RWPE2 (cell line): ENCODE data around the gene SNX10.
"Not testable (repeated sequence)": the region's sequence is repeated elsewhere in the genome, so short reads cannot be mapped to it uniquely, and the experiment has no call there.

Source experiments
- ATAC-seq: fragments of 200-7000 bp; cut with Tn5 transposase; 3 replicates; pipeline ENCODE4 v1.9.1; 2021; ENCODE audit warnings: low read depth
- DNase-seq: peaks from one replicate; pipeline ENCODE4 v3.0.0-alpha.2; 2020; ENCODE audit warnings: low spot score
- H3K27ac ChIP-seq: fragments of 450-650 bp; 2 replicates; pipeline ENCODE4 v1.5.1; 2017; ENCODE audit warnings: mild to moderate bottlenecking; ENCODE audit not compliant: poor library complexity, severe bottlenecking
- H3K27me3 ChIP-seq: fragments of 250-450 bp; sonication (Bioruptor Pico); 2 replicates; pipeline ENCODE4 v1.5.1; 2021; ENCODE audit warnings: mild to moderate bottlenecking, moderate library complexity; ENCODE audit not compliant: insufficient read depth, poor library complexity, severe bottlenecking
- H3K36me3 ChIP-seq: fragments of 250-450 bp; sonication (Bioruptor Pico); 2 replicates; pipeline ENCODE4 v1.5.1; 2020; ENCODE audit warnings: low read depth, mild to moderate bottlenecking, moderate library complexity
- H3K4me1 ChIP-seq: fragments of 250-450 bp; sonication (Bioruptor Pico); 2 replicates; pipeline ENCODE4 v1.5.1; 2021; ENCODE audit warnings: mild to moderate bottlenecking, moderate library complexity; ENCODE audit not compliant: insufficient read depth, poor library complexity, severe bottlenecking
- H3K4me3 ChIP-seq: fragments of 250-450 bp; sonication (Bioruptor Pico); 2 replicates; pipeline ENCODE4 v1.5.1; 2021; ENCODE audit warnings: mild to moderate bottlenecking, moderate library complexity; ENCODE audit not compliant: severe bottlenecking
- H3K9me3 ChIP-seq: fragments of 250-450 bp; sonication (Bioruptor Pico); 2 replicates; pipeline ENCODE4 v1.5.1; 2021; ENCODE audit warnings: mild to moderate bottlenecking, moderate library complexity; ENCODE audit not compliant: severe bottlenecking
- TF ChIP-seq, protein P1 (sequence below): fragments of 450-650 bp; IDR thresholded peaks from one replicate; pipeline ENCODE4 v1.5.1; 2017; ENCODE audit warnings: mild to moderate bottlenecking, moderate library complexity; ENCODE audit not compliant: poor library complexity, severe bottlenecking

Gene SNX10, protein sequence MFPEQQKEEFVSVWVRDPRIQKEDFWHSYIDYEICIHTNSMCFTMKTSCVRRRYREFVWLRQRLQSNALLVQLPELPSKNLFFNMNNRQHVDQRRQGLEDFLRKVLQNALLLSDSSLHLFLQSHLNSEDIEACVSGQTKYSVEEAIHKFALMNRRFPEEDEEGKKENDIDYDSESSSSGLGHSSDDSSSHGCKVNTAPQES

DNA sequence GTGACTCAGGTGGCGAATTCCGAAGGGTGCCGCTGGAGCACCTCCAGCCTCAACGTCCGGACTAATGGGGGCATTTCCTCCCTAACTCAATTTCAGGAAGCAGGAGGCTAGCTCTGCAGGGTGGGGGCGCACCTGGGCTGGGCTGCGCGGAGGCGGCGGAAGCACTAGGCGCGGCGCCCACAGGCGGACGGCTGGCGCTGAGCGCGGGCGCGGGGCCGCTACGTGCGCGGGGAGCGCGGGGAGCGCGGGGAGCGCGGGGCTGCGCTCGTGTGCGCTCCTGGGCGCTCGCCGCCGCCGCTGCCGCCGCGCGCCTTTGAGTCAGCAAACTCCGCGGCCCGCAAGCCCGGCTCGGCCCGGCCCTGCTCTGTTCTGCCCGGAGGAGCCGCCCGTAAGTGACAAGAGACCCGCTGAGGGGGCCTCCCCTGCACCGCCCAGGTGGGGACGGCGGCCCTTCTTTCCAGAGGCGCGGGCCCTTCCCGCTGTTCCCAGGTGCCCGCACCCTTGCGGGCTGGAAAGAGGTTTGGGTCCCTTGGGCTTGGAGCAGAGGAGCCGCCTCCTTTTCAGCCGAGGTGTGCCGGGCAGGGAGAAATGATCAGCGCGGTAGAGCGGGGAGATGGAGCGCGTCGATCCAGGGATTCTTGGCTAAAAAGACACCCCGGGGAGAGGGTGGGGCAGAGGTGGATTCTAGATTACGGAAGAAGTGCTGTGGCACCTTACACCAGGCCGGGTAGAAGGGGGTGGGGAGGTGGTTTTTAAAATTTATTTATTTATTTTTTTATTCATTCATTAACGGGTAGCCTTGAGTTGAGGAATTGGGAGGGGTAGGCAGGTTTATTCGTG lies at the start of gene SNX10:
SNX10 (plus strand) TSS at position 164 of the 840 bp plus-strand sequence. CDS start 54,581 bp downstream, outside the sequence.
- Histone ChIP-seq H3K36me3 (no peaks in the 10 kb centered on the region), H3K9me3 (no peaks in the 10 kb centered on the region), H3K4me1 (peaks cover 3% of the 10 kb centered on the region), H3K4me3 (peak within 1 kb of the TSS; percentile 73), H3K27me3 (no peaks in the 10 kb centered on the region), H3K27ac (no peak within 1 kb of the TSS)
- no peak for DNase-seq
- TF ChIP-seq, protein P1, sequence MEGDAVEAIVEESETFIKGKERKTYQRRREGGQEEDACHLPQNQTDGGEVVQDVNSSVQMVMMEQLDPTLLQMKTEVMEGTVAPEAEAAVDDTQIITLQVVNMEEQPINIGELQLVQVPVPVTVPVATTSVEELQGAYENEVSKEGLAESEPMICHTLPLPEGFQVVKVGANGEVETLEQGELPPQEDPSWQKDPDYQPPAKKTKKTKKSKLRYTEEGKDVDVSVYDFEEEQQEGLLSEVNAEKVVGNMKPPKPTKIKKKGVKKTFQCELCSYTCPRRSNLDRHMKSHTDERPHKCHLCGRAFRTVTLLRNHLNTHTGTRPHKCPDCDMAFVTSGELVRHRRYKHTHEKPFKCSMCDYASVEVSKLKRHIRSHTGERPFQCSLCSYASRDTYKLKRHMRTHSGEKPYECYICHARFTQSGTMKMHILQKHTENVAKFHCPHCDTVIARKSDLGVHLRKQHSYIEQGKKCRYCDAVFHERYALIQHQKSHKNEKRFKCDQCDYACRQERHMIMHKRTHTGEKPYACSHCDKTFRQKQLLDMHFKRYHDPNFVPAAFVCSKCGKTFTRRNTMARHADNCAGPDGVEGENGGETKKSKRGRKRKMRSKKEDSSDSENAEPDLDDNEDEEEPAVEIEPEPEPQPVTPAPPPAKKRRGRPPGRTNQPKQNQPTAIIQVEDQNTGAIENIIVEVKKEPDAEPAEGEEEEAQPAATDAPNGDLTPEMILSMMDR, result peak; percentile 64
- ATAC-seq, result peak; percentile 90

DNA sequence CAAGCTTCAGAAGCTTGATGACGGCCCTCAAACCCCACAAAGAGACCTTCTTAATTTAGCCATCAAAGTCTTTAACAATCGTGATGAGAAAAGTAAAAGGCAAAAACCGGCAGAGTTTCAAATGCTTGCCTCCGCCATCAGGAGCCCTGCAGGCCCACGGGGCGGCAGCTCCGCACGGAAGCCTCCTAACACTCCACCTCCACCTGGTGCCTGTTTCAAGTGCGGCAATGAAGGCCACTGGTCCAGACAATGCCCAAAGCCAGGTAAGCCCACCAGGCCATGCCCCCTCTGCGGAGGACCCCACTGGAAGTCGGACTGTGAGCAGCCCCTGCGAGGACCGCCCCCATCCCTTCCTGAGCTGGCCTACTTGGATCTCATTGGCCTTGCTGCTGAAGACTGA lies 46.5 kb upstream of the SNX10 start:
- Histone ChIP-seq H3K27ac (no peak overlapping the region), H3K4me1 (no peaks in the 10 kb centered on the region), H3K9me3 (no peaks in the 10 kb centered on the region), H3K36me3 (no peaks in the 10 kb centered on the region), H3K4me3 (no peak overlapping the region), H3K27me3 (no peaks in the 10 kb centered on the region)
- TF ChIP-seq, protein P1, result no peak
- no peak for DNase-seq
- no peak for ATAC-seq

DNA sequence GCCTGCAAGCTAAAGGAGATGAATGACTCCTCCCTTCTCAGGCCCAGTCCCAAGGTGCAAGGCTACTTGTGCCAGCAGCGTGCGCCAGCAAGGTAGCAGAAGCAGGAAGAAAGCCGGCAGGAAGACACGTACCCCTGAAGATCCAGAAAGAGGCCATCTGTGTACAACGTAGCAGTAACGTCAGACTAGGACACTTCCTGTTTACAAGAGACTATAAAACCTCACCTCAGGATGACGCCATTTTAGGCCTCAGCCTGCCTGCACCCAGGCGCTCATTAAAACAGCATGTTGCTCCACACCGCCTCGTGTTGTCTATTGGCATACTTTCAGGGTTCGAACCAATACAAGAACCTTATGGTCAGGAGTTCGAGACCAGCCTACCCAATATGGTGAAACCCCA lies 41.4 kb upstream of the SNX10 start:
- no peaks in the 10 kb centered on the region for H3K9me3 ChIP-seq
- ATAC-seq (no peak), DNase-seq (no peak)
- no peak overlapping the region for H3K4me3 ChIP-seq
- no peaks in the 10 kb centered on the region for H3K4me1 ChIP-seq
- no peaks in the 10 kb centered on the region for H3K36me3 ChIP-seq
- TF ChIP-seq, protein P1, result no peak
- no peaks in the 10 kb centered on the region for H3K27me3 ChIP-seq
- H3K27ac ChIP-seq, result no peak overlapping the region

DNA sequence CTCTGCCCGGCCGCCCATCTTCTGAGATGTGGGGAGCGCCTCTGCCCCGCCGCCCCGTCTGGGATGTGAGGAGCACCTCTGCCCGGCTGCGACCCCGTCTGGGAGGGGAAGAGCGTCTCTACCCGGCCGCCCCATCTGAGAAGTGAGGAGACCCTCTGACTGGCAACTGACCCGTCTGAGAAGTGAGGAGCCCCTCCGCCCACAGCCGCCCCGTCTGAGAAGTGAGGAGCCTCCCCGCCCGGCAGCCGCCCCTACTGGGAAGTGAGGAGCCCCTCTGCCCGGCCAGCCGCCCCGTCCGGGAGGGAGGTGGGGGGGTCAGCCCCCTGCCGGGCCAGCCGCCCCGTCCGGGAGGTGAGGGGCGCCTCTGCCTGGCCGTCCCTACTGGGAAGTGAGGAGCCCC lies 29.8 kb upstream of the SNX10 start:
- H3K9me3 ChIP-seq, DNase-seq, H3K36me3 ChIP-seq: not testable (repeated sequence)

DNA sequence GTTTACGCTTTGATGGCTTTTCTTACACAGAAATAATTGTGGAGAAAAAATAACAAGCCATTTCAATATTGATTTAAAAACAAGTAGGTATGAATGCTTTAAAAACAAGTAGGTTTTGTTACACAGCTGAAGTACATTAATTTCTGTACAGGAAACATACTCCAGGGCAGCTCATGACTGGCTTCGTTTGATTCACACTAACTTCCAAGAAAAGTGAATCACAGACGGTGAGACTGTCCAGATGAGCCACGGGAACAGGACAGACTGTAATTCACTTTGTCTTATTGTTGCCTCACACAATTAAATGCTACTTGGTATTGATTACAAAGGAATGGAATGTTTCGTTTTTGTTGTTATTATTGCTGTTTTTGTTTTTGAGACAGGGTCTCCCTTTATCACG lies 26.6 kb upstream of the SNX10 start:
- TF ChIP-seq, protein P1, result no peak
- Histone ChIP-seq H3K27me3 (no peaks in the 10 kb centered on the region), H3K36me3 (no peaks in the 10 kb centered on the region), H3K4me1 (no peaks in the 10 kb centered on the region), H3K9me3 (no peaks in the 10 kb centered on the region), H3K27ac (no peak overlapping the region), H3K4me3 (no peak overlapping the region)
- DNase-seq (no peak), ATAC-seq (no peak)

More for the DNA sequence above, 29.8 kb upstream of the SNX10 start:
- ATAC-seq, H3K4me3 ChIP-seq, H3K4me1 ChIP-seq, H3K27me3 ChIP-seq, H3K27ac ChIP-seq: not testable (repeated sequence)
